HEK293 (cell line): ENCODE data around the gene TMEM170B.

Experiments
- ZFP3 ChIP-seq: fragments of 450-650 bp; formaldehyde crosslinking; IDR thresholded peaks from 2 replicates; pipeline ENCODE4 v1.5.1; 2016; ENCODE audit warnings: low read depth, missing biosample characterization, missing genetic modification characterization
- ZNF114 ChIP-seq: fragments of 450-650 bp; formaldehyde crosslinking; IDR thresholded peaks from 2 replicates; pipeline ENCODE4 v1.5.0; 2017; ENCODE audit warnings: missing biosample characterization, missing genetic modification characterization
- ZNF274 ChIP-seq, 2 experiments: fragments of 200-500 bp in 1 of 2; fragments of 450-650 bp in 1 of 2; sonication (Bioruptor generic) in 1 of 2; formaldehyde crosslinking in 1 of 2; IDR thresholded peaks; 2 replicates each; pipeline versions ENCODE4 v1.5.1 to v1.6.1; 2014 to 2016; ENCODE audit warnings: borderline replicate concordance in 1 of 2, inconsistent platforms in 1 of 2, low read length in 1 of 2, missing biosample characterization in 1 of 2, missing genetic modification characterization in 1 of 2
- ZNF391 ChIP-seq: fragments of 450-650 bp; formaldehyde crosslinking; IDR thresholded peaks from 2 replicates; pipeline ENCODE4 v1.5.1; 2016; ENCODE audit warnings: low read depth, missing biosample characterization, missing genetic modification characterization, borderline replicate concordance
- TF ChIP-seq, protein P1 (sequence below): fragments of 450-650 bp; formaldehyde crosslinking; IDR thresholded peaks from 2 replicates; pipeline ENCODE4 v1.5.1; 2016; ENCODE audit warnings: missing biosample characterization, missing genetic modification characterization
- TF ChIP-seq, protein P2 (sequence below): fragments of 450-650 bp; formaldehyde crosslinking; IDR thresholded peaks from 2 replicates; pipeline ENCODE4 v1.5.1; 2016; ENCODE audit warnings: missing biosample characterization, missing genetic modification characterization
- TF ChIP-seq, protein P3 (sequence below): fragments of 450-650 bp; formaldehyde crosslinking; IDR thresholded peaks from 2 replicates; pipeline ENCODE4 v1.5.1; 2016; ENCODE audit warnings: missing biosample characterization, missing genetic modification characterization
- TF ChIP-seq, protein P4 (sequence below): fragments of 450-650 bp; formaldehyde crosslinking; IDR thresholded peaks from 2 replicates; pipeline ENCODE4 v1.5.1; 2016; ENCODE audit warnings: missing biosample characterization, missing genetic modification characterization, low read depth

DNA sequence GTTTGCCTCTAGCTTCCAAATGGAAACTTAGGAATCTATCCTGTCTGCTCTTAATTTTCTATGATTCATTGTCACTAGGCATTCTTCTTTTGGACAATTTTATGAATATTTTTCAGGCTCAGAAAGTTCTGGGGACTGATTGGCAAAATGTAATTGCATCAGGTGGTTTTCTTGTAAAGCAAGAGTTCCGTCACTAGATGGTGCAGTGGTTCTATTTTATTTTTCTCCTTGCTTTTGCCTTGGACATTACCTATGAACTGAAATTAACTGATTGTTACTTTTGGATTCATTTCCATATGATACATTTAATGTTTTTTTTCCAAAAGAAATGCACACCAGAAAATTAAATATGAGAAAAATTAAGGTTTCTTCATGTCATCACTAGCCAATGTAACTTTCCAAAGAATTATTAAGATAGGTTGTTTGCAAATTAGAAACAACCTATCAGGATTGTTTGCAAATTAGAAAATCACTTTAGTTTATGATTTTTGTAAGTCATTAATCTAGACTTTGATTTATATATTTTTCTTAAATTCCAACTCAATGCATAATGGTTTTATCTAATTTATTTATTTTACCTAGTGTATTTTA, 48.0 kb downstream of the TMEM170B start:
- TF ChIP-seq, protein P1, sequence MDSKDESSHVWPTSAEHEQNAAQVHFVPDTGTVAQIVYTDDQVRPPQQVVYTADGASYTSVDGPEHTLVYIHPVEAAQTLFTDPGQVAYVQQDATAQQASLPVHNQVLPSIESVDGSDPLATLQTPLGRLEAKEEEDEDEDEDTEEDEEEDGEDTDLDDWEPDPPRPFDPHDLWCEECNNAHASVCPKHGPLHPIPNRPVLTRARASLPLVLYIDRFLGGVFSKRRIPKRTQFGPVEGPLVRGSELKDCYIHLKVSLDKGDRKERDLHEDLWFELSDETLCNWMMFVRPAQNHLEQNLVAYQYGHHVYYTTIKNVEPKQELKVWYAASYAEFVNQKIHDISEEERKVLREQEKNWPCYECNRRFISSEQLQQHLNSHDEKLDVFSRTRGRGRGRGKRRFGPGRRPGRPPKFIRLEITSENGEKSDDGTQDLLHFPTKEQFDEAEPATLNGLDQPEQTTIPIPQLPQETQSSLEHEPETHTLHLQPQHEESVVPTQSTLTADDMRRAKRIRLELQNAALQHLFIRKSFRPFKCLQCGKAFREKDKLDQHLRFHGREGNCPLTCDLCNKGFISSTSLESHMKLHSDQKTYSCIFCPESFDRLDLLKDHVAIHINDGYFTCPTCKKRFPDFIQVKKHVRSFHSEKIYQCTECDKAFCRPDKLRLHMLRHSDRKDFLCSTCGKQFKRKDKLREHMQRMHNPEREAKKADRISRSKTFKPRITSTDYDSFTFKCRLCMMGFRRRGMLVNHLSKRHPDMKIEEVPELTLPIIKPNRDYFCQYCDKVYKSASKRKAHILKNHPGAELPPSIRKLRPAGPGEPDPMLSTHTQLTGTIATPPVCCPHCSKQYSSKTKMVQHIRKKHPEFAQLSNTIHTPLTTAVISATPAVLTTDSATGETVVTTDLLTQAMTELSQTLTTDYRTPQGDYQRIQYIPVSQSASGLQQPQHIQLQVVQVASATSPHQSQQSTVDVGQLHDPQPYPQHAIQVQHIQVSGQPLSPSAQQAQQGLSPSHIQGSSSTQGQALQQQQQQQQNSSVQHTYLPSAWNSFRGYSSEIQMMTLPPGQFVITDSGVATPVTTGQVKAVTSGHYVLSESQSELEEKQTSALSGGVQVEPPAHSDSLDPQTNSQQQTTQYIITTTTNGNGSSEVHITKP (tag by site-specific recombination) = no peak
- TF ChIP-seq ZNF114 (tag by site-specific recombination) (no peak), ZNF391 (tag by site-specific recombination) (no peak), ZFP3 (tag by site-specific recombination) (no peak), ZNF274 (IDR thresholded peaks at IDR 0.05; ENCODE audit: low read length) (no peak), ZNF274 (tag by site-specific recombination; IDR thresholded peaks at IDR 0.05; ENCODE audit: borderline replicate concordance) (no peak)
- TF ChIP-seq, protein P2, sequence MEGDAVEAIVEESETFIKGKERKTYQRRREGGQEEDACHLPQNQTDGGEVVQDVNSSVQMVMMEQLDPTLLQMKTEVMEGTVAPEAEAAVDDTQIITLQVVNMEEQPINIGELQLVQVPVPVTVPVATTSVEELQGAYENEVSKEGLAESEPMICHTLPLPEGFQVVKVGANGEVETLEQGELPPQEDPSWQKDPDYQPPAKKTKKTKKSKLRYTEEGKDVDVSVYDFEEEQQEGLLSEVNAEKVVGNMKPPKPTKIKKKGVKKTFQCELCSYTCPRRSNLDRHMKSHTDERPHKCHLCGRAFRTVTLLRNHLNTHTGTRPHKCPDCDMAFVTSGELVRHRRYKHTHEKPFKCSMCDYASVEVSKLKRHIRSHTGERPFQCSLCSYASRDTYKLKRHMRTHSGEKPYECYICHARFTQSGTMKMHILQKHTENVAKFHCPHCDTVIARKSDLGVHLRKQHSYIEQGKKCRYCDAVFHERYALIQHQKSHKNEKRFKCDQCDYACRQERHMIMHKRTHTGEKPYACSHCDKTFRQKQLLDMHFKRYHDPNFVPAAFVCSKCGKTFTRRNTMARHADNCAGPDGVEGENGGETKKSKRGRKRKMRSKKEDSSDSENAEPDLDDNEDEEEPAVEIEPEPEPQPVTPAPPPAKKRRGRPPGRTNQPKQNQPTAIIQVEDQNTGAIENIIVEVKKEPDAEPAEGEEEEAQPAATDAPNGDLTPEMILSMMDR (tag by site-specific recombination) = peak; percentile 53; the same call in 1 of the 2 replicates
- TF ChIP-seq, protein P3, sequence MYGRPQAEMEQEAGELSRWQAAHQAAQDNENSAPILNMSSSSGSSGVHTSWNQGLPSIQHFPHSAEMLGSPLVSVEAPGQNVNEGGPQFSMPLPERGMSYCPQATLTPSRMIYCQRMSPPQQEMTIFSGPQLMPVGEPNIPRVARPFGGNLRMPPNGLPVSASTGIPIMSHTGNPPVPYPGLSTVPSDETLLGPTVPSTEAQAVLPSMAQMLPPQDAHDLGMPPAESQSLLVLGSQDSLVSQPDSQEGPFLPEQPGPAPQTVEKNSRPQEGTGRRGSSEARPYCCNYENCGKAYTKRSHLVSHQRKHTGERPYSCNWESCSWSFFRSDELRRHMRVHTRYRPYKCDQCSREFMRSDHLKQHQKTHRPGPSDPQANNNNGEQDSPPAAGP = no peak
- TF ChIP-seq, protein P4, sequence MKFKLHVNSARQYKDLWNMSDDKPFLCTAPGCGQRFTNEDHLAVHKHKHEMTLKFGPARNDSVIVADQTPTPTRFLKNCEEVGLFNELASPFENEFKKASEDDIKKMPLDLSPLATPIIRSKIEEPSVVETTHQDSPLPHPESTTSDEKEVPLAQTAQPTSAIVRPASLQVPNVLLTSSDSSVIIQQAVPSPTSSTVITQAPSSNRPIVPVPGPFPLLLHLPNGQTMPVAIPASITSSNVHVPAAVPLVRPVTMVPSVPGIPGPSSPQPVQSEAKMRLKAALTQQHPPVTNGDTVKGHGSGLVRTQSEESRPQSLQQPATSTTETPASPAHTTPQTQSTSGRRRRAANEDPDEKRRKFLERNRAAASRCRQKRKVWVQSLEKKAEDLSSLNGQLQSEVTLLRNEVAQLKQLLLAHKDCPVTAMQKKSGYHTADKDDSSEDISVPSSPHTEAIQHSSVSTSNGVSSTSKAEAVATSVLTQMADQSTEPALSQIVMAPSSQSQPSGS (tag by site-specific recombination) = no peak
